H1 (cell line): ENCODE measurements around the gene RUSF1. TPM values are rescaled to one million over a fixed set of nuclear protein-coding genes. Genes with fewer than 3 reads are reported as not detected.

Source experiments
- BACH1 ChIP-seq: IDR thresholded peaks from 2 replicates; pipeline ENCODE4 v1.6.1; 2012; ENCODE audit warnings: low read length, improper control_type of control experiment
- E2F6 ChIP-seq: IDR thresholded peaks from 2 replicates; pipeline ENCODE4 v1.6.1; 2012; ENCODE audit warnings: inconsistent platforms
- EGR1 ChIP-seq: IDR thresholded peaks from 2 replicates; pipeline ENCODE4 v1.6.1; 2011; ENCODE audit warnings: low read depth, low read length, borderline replicate concordance
- EP300 ChIP-seq, 2 experiments: IDR thresholded peaks; 1 replicate in 1 of 2; 2 replicates in 1 of 2; pipeline ENCODE4 v1.6.1; 2011 to 2012; ENCODE audit warnings: low read depth in 2 of 2, low read length in 2 of 2, mild to moderate bottlenecking in 2 of 2, borderline replicate concordance in 1 of 2, inconsistent platforms in 1 of 2, moderate library complexity in 1 of 2
- EZH2 ChIP-seq: fragments of 200-600 bp; sonication (generic); IDR thresholded peaks from 2 replicates; pipeline ENCODE4 v1.7.1; 2012; ENCODE audit warnings: low read depth, mild to moderate bottlenecking, moderate library complexity, low read length, inconsistent platforms; ENCODE audit not compliant: severe bottlenecking
- JUN ChIP-seq: IDR thresholded peaks from 2 replicates; pipeline ENCODE4 v1.6.1; 2011; ENCODE audit warnings: low read depth, mild to moderate bottlenecking, improper control_type of control experiment, low read length
- MAFK ChIP-seq: IDR thresholded peaks from 2 replicates; pipeline ENCODE4 v1.6.1; 2012; ENCODE audit warnings: low read depth, mild to moderate bottlenecking, improper control_type of control experiment, low read length
- NRF1 ChIP-seq: IDR thresholded peaks from 2 replicates; pipeline ENCODE4 v1.6.1; 2011; ENCODE audit warnings: mild to moderate bottlenecking, low read depth, low read length, improper control_type of control experiment
- POLR2A ChIP-seq, 2 experiments: IDR thresholded peaks; 1 replicate in 1 of 2; 2 replicates in 1 of 2; pipeline ENCODE4 v1.6.1; 2011; ENCODE audit warnings: low read depth in 2 of 2, low read length in 2 of 2, mild to moderate bottlenecking in 2 of 2; ENCODE audit errors: control extremely low read depth in 1 of 2
- POU5F1 ChIP-seq: IDR thresholded peaks from 2 replicates; pipeline ENCODE4 v1.6.1; 2011; ENCODE audit warnings: low read depth, mild to moderate bottlenecking, low read length, moderate library complexity
- RAD21 ChIP-seq, 2 experiments: IDR thresholded peaks in 1 of 2; conservative IDR thresholded peaks in 1 of 2; 2 replicates each; pipeline ENCODE4 v1.6.1; 2011; ENCODE audit warnings: low read depth in 2 of 2, low read length in 2 of 2, improper control_type of control experiment in 1 of 2, inconsistent platforms in 1 of 2, mild to moderate bottlenecking in 1 of 2, moderate library complexity in 1 of 2
- RBBP5 ChIP-seq: IDR thresholded peaks from 2 replicates; pipeline ENCODE4 v1.7.1; 2012; ENCODE audit warnings: low read depth, mild to moderate bottlenecking, inconsistent platforms, low read length, moderate library complexity, borderline replicate concordance
- RNF2 ChIP-seq: fragments of 200-900, 300-1000 bp; sonication (generic); IDR thresholded peaks from 2 replicates; pipeline ENCODE4 v1.7.1; 2016; ENCODE audit warnings: borderline replicate concordance, low read depth, mild to moderate bottlenecking, antibody characterized with exemption, low read length; ENCODE audit not compliant: poor library complexity, severe bottlenecking; ENCODE audit errors: missing control alignments
- SAP30 ChIP-seq: fragments of 300-600 bp; sonication (generic); IDR thresholded peaks from 2 replicates; pipeline ENCODE4 v1.7.1; 2012; ENCODE audit warnings: low read length, moderate library complexity, mild to moderate bottlenecking, inconsistent platforms; ENCODE audit not compliant: insufficient read depth, insufficient replicate concordance
- SIRT6 ChIP-seq: IDR thresholded peaks from one replicate; pipeline ENCODE4 v1.7.1; 2012; ENCODE audit warnings: low read length, inconsistent platforms
- TAF7 ChIP-seq: optimal IDR thresholded peaks from 2 replicates; pipeline ENCODE3; 2011; ENCODE audit warnings: low read depth, mild to moderate bottlenecking, inconsistent platforms, low read length, moderate library complexity, borderline replicate concordance
- TBP ChIP-seq: IDR thresholded peaks from 2 replicates; pipeline ENCODE4 v1.6.1; 2011; ENCODE audit warnings: low read depth, low read length, improper control_type of control experiment
- polyA plus RNA-seq, 7 experiments: library from polyadenylated mRNA; depleted of rRNA in 3 of 7; stranded (reverse) in 5 of 7; unstranded in 2 of 7; fragments of >200 nt in 5 of 7; fragments of 200-250 nt in 2 of 7; gene quantifications; 1 replicate in 5 of 7; 2 replicates in 1 of 7; 4 replicates in 1 of 7; pipeline versions ENCODE4 v1.2.1 to v1.2.3, GENCODE V29; 2011 to 2013; ENCODE audit warnings: missing spikeins in 2 of 7, mixed read lengths in 2 of 7
- total RNA-seq: library from RNA; stranded (reverse); fragmentation: NEBNext Ultra II Directional; extraction: Animal tissue kit (Norgen Biotek cat#: 25700); gene quantifications from 2 replicates; pipeline ENCODE4 v1.2.1, GENCODE V29; 2021

The RUSF1 gene
- total and polyA plus RNA-seq, 2 of the 8 experiments (the other 6 are each of a cell fraction or from before 2014, with no cell fraction given): 22.5 to 33.7 TPM

DNA sequence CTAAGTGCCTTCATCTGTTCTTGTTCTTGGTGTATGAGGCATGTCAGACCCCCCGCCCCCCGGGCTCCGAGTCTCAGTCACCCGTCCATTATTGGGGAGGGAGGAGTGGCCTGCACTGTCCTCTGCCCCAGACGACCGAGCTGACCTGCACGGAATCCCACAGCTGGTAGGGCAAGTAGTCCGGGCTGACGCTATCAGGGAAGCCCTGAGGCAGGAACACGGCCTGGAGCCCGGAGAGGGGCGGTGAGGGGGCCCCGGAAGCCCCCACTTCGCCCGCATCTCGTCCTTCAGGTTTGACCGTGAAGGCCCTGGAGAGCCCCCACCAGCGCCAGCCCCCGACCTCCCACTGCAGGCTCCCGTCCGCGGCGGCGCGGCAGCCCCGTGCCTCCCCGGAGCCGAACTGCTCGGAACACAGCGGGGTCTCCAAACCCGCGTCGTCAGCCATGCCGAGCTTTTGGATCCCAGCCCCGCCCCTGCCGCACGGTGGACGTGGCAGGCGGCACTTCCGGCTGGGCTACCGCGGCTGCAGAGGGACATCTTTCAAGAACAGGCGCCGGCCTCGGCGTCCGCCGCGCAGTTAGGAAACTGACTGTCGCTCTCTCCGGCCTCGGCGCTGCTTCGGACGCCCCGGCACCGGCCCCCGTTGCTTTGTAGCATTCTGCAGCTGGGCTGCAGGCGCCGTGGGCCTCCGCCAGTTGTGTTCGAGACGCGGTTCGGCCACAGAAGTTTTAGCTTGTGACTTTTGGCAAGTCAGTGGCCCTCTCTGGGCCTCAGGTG, at the start of gene RUSF1 (continued):
- no peak for TF ChIP-seq JUN
- TF ChIP-seq EP300 (IDR thresholded peaks at IDR 0.05; ENCODE audit: borderline replicate concordance in 1 of 2, low read depth in 2 of 2, low read length in 2 of 2): peak in 1 of 2 experiments; percentile 9; a peak in 1 of 3 replicates
- TF ChIP-seq SAP30: no peak
- TF ChIP-seq SIRT6: no peak
- no peak for TF ChIP-seq MAFK
- no peak for TF ChIP-seq EZH2
- no peak for TF ChIP-seq NRF1
- TF ChIP-seq TAF7: peak; percentile 91
- TF ChIP-seq RBBP5: peak; percentile 74
- TF ChIP-seq RAD21 (IDR thresholded peaks at IDR 0.05 in 1 of 2, conservative IDR thresholded peaks at IDR 0.05 in 1 of 2; ENCODE audit: low read depth in 2 of 2, low read length in 2 of 2): no peak
- no peak for TF ChIP-seq E2F6
- no peak for TF ChIP-seq RNF2
- TF ChIP-seq POLR2A (IDR thresholded peaks at IDR 0.05; ENCODE audit: control extremely low read depth in 1 of 2, low read depth in 2 of 2, low read length in 2 of 2): peak; percentile 70 to 87
- TF ChIP-seq BACH1: no peak
- peak; percentile 88 for TF ChIP-seq TBP
- no peak for TF ChIP-seq EGR1
- TF ChIP-seq POU5F1: no peak
